GM19438 (cell line): ENCODE measurements around the gene RRP1.

Source experiments
- ATAC-seq: cut with Tn5 transposase; IDR thresholded peaks from one replicate; pipeline ENCODE4 v1.9.1; 2021; ENCODE audit warnings: low read depth; ENCODE audit not compliant: unreplicated experiment

The RRP1 gene

DNA sequence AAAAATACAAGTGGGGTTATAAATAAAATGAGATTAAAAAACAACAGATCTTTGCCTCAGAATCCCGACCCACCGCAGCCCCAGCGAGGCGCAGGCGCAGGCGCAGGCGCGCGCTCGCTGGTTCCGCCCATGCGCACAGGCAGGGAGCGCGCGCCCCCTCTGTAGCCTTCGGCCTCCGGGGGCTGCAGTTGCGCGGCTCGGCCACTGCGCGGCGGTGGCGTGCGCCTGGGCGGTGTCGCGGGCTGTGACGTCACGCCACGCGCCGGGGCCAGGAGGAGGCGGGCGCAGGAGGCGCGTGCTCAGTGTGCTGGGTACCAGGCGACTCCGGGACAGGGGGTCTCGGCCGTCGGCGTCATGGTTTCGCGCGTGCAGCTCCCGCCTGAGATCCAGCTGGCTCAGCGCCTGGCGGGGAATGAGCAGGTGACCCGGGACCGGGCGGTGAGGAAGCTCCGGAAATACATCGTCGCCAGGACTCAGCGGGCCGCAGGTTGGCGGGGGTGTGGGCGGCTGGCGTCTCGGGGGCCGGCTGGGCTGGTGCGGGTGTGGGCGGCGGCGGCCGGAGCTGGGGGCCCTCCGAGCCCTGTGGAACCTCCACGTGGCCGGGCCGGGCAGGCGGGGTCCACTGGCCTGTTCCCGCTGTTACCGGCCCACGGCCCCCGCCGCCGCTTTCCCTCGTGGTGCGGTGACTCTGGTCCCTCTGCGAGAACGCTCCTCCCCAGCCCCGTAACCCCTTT lies at the start of gene RRP1:
RRP1 (plus strand) TSS at position 302 of the 734 bp plus-strand sequence; CDS start at position 355, 53 bp downstream.
- peak; percentile 79 for ATAC-seq

DNA sequence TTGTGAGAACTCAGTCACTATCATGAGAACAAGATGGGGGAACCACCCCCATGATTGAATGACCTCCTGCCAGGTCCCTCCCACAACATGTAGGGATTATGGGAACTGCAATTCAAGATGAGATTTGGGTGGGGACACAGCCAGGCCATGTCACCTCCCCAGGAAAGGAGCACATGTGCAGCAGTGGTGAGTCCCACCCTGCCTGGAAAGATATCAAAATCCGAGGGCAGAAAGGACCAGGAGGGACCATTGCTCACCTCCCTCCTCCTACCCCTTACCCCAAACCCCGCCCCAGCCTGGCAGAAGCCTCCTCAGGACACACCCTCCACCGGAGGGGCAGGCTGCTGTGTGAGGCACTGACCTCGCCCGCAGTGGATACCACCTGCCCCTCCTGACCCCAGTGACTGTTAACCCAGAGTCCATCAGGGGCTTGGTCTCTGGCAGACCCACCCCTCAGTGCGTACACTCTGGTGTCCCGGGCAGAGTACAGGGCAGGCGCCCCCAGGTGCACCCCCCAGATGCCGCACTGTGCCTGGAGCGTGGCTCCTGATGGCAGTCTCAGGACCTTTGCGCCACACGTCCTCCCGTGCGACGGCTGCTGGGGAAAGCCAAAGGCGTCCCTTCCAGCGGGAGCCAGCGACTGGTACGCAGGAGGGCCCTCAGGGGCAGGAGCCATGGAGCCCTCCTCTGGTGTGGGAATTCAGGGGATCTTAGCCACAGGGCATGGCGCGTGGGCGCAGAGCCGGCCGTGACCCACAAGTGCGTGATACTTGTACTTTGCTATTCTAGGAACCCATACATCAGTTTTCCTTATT lies 49.5 kb upstream of the RRP1 start:
- ATAC-seq: no peak

DNA sequence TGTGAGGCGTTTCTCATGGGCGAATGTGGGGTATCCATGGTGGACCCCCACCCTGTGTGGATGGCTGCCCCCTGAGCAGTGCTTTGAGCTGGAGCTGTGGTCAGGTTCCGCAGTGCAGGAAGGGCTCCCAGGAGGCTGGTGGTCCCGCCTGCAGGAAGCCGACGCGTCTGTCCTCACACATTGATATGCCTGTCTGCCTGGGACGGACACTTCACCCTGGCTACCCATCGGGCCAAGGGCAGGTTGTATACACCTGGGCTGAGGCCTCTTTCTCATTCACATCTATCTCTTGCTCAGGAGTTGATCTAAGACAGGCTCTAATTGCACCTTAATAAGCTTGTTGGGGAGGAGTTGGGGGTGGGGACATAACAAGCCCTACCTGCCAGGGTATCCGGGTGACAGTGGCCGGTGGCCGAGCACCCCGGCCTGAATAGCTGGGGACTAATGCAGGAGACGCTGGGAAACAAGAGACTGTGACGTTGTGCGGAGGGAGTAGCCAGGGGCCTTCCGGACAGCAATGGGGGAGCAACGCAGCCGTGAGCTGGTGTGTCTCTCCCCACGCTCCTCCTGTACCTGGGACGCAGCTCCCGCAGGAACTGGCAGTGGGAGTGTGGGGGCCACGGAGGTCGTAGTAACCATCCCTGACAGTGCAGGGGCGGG lies 48.8 kb upstream of the RRP1 start:
- ATAC-seq: no peak

DNA sequence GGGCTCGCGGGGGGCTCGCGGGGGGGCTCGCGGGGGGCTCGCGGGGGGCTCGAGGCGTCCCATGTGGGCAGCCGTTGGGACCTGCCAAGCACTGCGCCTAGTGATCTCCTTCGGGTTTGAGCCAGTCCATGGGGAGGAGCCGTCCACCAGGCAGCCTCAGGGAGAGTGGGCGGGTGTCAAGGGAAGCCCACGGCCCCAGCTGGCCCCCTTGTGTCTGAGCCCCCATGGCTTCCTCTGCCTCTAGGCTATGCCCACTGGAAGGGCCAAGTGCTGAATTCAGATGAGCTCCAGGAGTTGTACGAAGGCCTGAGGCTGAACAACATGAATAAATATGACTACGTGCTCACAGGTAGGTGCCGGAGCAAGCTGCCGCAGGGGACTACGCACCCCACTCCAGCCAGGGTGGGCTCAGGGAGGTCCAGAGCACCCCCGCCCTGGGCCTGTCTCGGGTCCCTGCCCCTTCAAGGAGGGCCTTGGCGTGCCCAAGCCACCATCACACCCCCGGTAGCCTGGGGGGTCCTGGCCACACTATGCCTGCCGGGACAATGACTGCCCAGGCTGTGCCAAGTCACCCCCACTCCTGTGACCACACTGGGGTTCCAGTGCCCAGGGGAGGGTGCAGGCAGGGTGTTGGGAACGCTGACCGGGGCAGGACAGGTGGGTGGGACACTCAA lies 47.8 kb upstream of the RRP1 start:
- no peak for ATAC-seq

- no peak for ATAC-seq
Observed at GRCh38 chr21:43743947-43744346, 45.4 kb upstream of the RRP1 start.

GRCh38 chr21:43744725-43745124 lies 44.7 kb upstream of the RRP1 start:
- no peak for ATAC-seq

- ATAC-seq: no peak
Observed at GRCh38 chr21:43745772-43746517, 43.4 kb upstream of the RRP1 start.

DNA sequence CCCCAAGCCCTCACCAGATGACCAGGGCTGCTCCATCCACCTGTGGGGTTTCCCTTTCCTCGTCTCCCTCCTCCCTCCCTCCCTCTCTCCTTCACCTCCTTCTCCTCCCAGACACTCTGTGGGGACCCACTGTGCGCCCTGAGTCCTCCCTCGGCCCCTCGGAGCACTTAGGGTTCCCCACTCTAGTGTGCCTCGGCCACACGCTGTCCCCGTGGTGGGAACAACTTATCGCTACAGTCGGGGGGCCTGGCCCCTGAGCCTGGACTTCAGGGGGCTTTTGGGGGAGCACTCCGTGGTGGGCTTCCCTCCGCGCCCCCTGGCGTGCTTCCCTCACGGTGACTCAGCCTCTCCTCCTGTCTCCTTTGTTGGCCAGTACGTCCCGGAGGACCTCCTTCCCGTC lies 40.8 kb upstream of the RRP1 start:
- no peak for ATAC-seq

- no peak for ATAC-seq
Observed at GRCh38 chr21:43749651-43750262, 39.6 kb upstream of the RRP1 start.

GRCh38 chr21:43750339-43751033 lies 38.9 kb upstream of the RRP1 start:
- no peak for ATAC-seq

DNA sequence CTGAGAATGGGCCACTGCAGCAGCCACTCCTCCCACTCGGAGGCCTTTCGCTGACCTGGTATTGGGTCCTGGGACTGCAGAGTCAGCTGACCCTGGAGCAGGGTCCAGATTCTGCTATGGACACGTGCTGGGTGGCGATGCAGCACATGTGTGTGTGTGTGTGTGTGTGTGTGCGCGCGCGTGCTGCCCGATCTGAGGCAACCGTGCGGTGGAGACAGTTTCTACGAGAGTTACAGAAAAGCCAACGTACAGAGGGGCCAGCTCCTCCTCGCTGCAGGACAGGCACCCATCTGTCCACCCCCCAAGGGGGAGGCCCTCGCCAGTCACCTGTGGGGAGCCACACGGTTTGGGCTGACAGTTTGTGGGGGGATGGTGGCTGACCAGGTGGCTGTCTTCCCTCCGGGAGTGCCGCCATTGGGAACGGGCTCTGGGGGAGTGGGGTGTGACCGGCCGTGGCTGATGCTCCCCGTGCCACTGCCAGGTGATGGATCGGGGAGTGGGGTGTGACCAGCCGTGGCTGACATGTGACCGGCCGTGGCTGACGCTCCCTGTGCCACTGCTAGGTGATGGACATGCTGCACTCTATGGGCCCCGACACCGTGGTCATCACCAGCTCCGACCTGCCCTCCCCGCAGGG lies 37.3 kb upstream of the RRP1 start:
- no peak for ATAC-seq

GRCh38 chr21:43752758-43753438 lies 36.5 kb upstream of the RRP1 start:
- no peak for ATAC-seq

DNA sequence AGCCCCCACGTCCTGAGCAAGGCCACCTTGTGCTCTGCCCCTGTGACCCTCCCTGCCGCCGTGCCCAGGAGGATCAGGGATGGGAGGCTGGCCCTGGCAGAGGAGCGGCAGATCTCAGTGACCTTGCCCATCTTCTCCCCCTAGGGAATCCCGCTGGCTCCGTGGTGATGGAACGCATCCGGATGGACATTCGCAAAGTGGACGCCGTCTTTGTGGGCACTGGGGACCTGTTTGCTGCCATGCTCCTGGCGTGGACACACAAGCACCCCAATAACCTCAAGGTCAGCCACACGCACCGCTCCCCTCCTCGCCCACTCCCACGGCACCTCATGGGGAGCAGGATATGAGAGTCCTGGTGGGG lies 36.0 kb upstream of the RRP1 start:
- ATAC-seq: no peak

- no peak for ATAC-seq
Observed at GRCh38 chr21:43754948-43755781, 34.2 kb upstream of the RRP1 start.

DNA sequence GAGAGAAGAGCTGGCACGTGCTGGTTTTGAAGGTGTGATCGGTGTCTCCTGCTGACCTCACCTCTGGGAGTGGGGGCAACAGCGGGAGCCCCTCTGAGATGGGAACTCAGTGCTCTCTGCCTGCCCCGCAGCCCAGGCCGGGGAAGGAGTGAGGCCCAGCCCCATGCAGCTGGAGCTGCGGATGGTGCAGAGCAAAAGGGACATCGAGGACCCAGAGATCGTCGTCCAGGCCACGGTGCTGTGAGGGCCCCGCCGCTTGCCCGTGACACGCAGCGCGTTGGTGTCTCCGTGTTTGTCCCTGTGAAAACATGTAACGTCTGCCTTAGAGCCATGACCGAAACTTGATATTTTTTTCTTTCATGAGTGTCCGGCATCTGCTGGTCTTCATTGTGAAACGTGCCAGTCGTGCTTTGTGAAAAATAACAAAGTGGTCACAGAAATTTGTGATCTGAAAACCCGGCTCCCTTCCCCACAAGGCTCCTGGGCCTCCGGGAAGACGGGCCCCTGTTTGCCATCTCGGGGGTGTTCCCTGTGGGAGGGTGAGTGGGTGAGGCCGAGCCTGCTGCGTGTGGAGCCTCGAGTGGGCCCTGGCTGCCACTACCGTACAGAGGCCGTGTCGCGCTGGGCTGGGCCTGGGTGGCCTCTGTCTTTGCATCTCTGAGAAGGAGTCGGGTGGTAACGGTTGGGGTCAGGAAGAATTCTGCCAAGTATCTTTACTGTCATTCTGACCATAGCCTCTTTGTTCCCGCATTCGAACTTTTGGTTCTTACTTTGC lies 33.4 kb upstream of the RRP1 start:
- ATAC-seq: no peak

- ATAC-seq: no peak
Observed at GRCh38 chr21:43757601-43758000, 31.8 kb upstream of the RRP1 start.
